GM12878 (cell line): ENCODE measurements around the gene LMF1. TPM values are rescaled to one million over a fixed set of nuclear protein-coding genes. Genes with fewer than 3 reads are reported as not detected.

ENCODE experiments used
- ATAC-seq: fragments of 200-7000 bp; cut with Tn5 transposase; 3 replicates; pipeline ENCODE4 v1.9.1; 2020; ENCODE audit warnings: mild to moderate bottlenecking, moderate library complexity
- BruUV-seq: library from RNA; stranded (reverse); fragments of 400-500 nt; replicated peaks from 2 replicates; lab custom pipeline; 2021; lab: Mats Ljungman, UMichigan
- CTCF ChIA-PET: fragments of 300-600 bp; sonication (Branson Sonifier 250); formaldehyde crosslinking; extraction: SDS; loops from one replicate; lab custom pipeline; 2021; ENCODE audit warnings: inconsistent platforms; lab: Yijun Ruan, JAX
- POLR2A ChIA-PET: fragments of 350-600 bp; formaldehyde crosslinking; extraction: SDS; loops from one replicate; lab custom pipeline; 2021; ENCODE audit warnings: inconsistent platforms; lab: Charles Lee
- RAD21 ChIA-PET: fragments of 300-600 bp; sonication (Branson Sonifier 250); formaldehyde crosslinking; loops from one replicate; lab custom pipeline; 2023; ENCODE audit warnings: antibody characterized with exemption; ENCODE audit not compliant: unreplicated experiment; lab: Charles Lee
- SMC1A ChIA-PET: fragments of 300-600 bp; sonication (Branson Sonifier 250); formaldehyde crosslinking; loops from one replicate; lab custom pipeline; 2023; ENCODE audit not compliant: unreplicated experiment, uncharacterized antibody; lab: Charles Lee
- DNase-seq: peaks from one replicate; pipeline ENCODE4 v3.0.0-alpha.2; 2011; ENCODE audit warnings: low read depth, low spot score
- FAIRE-seq: peaks from 3 replicates; lab custom pipeline; 2011; peaks lifted over from hg19 to GRCh38; lab: Jason Lieb, UNC
- H2AFZ ChIP-seq: 2 replicates; pipeline ENCODE4 v1.6.0; 2011; ENCODE audit warnings: low read depth, low read length, control low read depth; ENCODE audit not compliant: control insufficient read depth
- H3K27ac ChIP-seq: 2 replicates; pipeline ENCODE4 v1.5.1; 2011; ENCODE audit warnings: control low read depth; ENCODE audit not compliant: control insufficient read depth, insufficient read depth
- H3K27me3 ChIP-seq, 2 experiments: replicated peaks in 1 of 2; 2 replicates each; pipeline versions ENCODE4 v1.6.0 to v1.6.1; 2011; ENCODE audit warnings: low read length in 1 of 2; ENCODE audit not compliant: control insufficient read depth in 2 of 2, insufficient read depth in 2 of 2
- H3K36me3 ChIP-seq, 2 experiments: 2 replicates each; pipeline ENCODE4 v1.5.1; 2011; ENCODE audit warnings: low read length in 1 of 2; ENCODE audit not compliant: control insufficient read depth in 2 of 2, insufficient read depth in 2 of 2
- H3K4me1 ChIP-seq: 2 replicates; pipeline ENCODE4 v1.6.1; 2011; ENCODE audit warnings: mild to moderate bottlenecking, low read length, moderate library complexity, mixed read lengths; ENCODE audit not compliant: control insufficient read depth, insufficient read depth
- H3K4me2 ChIP-seq: 2 replicates; pipeline ENCODE4 v1.6.0; 2011; ENCODE audit warnings: control low read depth; ENCODE audit not compliant: control insufficient read depth, insufficient read depth
- H3K4me3 ChIP-seq: fragments of 200-600 bp; sonication (generic); 2 replicates; pipeline ENCODE4 v1.5.1; 2016
- H3K79me2 ChIP-seq: 2 replicates; pipeline ENCODE4 v1.6.0; 2011; ENCODE audit warnings: low read length; ENCODE audit not compliant: control insufficient read depth, insufficient read depth
- H3K9ac ChIP-seq: 2 replicates; pipeline ENCODE4 v1.8.0; 2011; ENCODE audit warnings: low read length, control low read depth, mixed read lengths; ENCODE audit not compliant: control insufficient read depth, insufficient read depth
- H3K9me3 ChIP-seq: replicated peaks from 3 replicates; pipeline ENCODE4 v1.5.1; 2011; ENCODE audit warnings: mild to moderate bottlenecking, low read length; ENCODE audit not compliant: control insufficient read depth, insufficient read depth
- H4K20me1 ChIP-seq: 2 replicates; pipeline ENCODE4 v1.6.0; 2011; ENCODE audit not compliant: control insufficient read depth, insufficient read depth
- E4F1 ChIP-seq: fragments of 450-650 bp; IDR thresholded peaks from 2 replicates; pipeline ENCODE4 v1.6.1; 2018; ENCODE audit warnings: borderline replicate concordance, mild to moderate bottlenecking; ENCODE audit not compliant: partially characterized antibody
- MTA2 ChIP-seq: fragments of 450-650 bp; IDR thresholded peaks from 2 replicates; pipeline ENCODE4 v1.6.1; 2016; ENCODE audit warnings: low read depth, mild to moderate bottlenecking, moderate library complexity
- POLR2AphosphoS2 ChIP-seq: IDR thresholded peaks from 2 replicates; pipeline ENCODE4 v1.6.1; 2011; ENCODE audit warnings: low read depth, mild to moderate bottlenecking, low read length, improper control_type of control experiment, moderate library complexity
- POLR2AphosphoS5 ChIP-seq: IDR thresholded peaks from 2 replicates; pipeline ENCODE4 v1.6.1; 2011; ENCODE audit warnings: mild to moderate bottlenecking, low read length, inconsistent platforms
- RFX5 ChIP-seq: IDR thresholded peaks from 2 replicates; pipeline ENCODE4 v1.6.1; 2011; ENCODE audit warnings: low read depth, low read length, improper control_type of control experiment
- SMAD5 ChIP-seq: IDR thresholded peaks from 2 replicates; pipeline ENCODE4 v1.6.1; 2016; ENCODE audit warnings: antibody characterized with exemption, low read depth
- TARDBP ChIP-seq: IDR thresholded peaks from 2 replicates; pipeline ENCODE4 v1.6.1; 2016; ENCODE audit warnings: borderline replicate concordance
- TCF7 ChIP-seq: IDR thresholded peaks from 2 replicates; pipeline ENCODE4 v1.6.1; 2014; ENCODE audit warnings: antibody characterized with exemption, borderline replicate concordance
- USF2 ChIP-seq: IDR thresholded peaks from 2 replicates; pipeline ENCODE4 v1.6.1; 2011; ENCODE audit warnings: low read depth, low read length, improper control_type of control experiment, borderline replicate concordance
- YBX1 ChIP-seq: fragments of 450-650 bp; IDR thresholded peaks from 2 replicates; pipeline ENCODE4 v1.6.1; 2016; ENCODE audit warnings: antibody characterized with exemption
- WGBS: methylation state at CpG from one replicate; pipeline ENCODE4 v1.1.6; 2016; ENCODE audit warnings: low lambda C conversion rate; ENCODE audit not compliant: insufficient replicate concordance, insufficient coverage; ENCODE audit errors: missing lambda C conversion rate; 5-methylcytosine and 5-hydroxymethylcytosine counted together
- in situ Hi-C: fragments of 300-500 bp; cut with MboI; formaldehyde crosslinking; loops from 9 replicates; pipeline ENCODE4 v1.14.3; 2018; ENCODE audit warnings: mixed read lengths
- intact Hi-C: fragments of 100-400 bp; cut with micrococcal nuclease; formaldehyde crosslinking; loops from one replicate; pipeline ENCODE4 v1.14.2; 2022; ENCODE audit not compliant: unreplicated experiment
- polyA plus RNA-seq, 11 experiments: library from polyadenylated mRNA; depleted of rRNA in 4 of 11; unstranded in 6 of 11; stranded (reverse) in 5 of 11; fragments of >200 nt; fragmentation: Nextera tagmentation in 4 of 11; fragmentation: Illumina TruSeq in 1 of 11; extraction: Ambion mirVana in 4 of 11; extraction: Trizol in 1 of 11; gene quantifications; 1 replicate in 1 of 11; 2 replicates in 10 of 11; pipeline versions ENCODE4 v1.2.1 to v1.2.3, GENCODE V29; 2011 to 2016; ENCODE audit warnings: inconsistent platforms in 2 of 11, missing spikeins in 2 of 11, low read depth in 1 of 11
- total RNA-seq, 4 experiments: library from RNA; depleted of rRNA in 3 of 4; stranded (reverse); fragments of >200 nt in 3 of 4; fragmentation: Illumina TruSeq in 1 of 4; extraction: Trizol in 1 of 4; gene quantifications; 2 replicates each; pipeline versions ENCODE4 v1.2.1 to v1.2.3, GENCODE V29; 2013 to 2021
- TF ChIP-seq, protein P1 (sequence below): IDR thresholded peaks from 2 replicates; pipeline ENCODE4 v1.6.1; 2012; ENCODE audit warnings: mild to moderate bottlenecking, low read depth, low read length
- TF ChIP-seq, protein P2 (sequence below): fragments of 450-650 bp; IDR thresholded peaks from 2 replicates; pipeline ENCODE4 v1.6.1; 2017; ENCODE audit warnings: mild to moderate bottlenecking, moderate library complexity

LMF1 gene
- total and polyA plus RNA-seq, 10 of the 15 experiments (the other 5 are each of a cell fraction or from before 2014, with no cell fraction given): 0.18 to 3.2 (median 1.4) TPM; not detected in 1

- RAD21 ChIA-PET: no interaction called here
- DNase-seq (no peak), ATAC-seq (no peak)
- TF ChIP-seq, protein P1, sequence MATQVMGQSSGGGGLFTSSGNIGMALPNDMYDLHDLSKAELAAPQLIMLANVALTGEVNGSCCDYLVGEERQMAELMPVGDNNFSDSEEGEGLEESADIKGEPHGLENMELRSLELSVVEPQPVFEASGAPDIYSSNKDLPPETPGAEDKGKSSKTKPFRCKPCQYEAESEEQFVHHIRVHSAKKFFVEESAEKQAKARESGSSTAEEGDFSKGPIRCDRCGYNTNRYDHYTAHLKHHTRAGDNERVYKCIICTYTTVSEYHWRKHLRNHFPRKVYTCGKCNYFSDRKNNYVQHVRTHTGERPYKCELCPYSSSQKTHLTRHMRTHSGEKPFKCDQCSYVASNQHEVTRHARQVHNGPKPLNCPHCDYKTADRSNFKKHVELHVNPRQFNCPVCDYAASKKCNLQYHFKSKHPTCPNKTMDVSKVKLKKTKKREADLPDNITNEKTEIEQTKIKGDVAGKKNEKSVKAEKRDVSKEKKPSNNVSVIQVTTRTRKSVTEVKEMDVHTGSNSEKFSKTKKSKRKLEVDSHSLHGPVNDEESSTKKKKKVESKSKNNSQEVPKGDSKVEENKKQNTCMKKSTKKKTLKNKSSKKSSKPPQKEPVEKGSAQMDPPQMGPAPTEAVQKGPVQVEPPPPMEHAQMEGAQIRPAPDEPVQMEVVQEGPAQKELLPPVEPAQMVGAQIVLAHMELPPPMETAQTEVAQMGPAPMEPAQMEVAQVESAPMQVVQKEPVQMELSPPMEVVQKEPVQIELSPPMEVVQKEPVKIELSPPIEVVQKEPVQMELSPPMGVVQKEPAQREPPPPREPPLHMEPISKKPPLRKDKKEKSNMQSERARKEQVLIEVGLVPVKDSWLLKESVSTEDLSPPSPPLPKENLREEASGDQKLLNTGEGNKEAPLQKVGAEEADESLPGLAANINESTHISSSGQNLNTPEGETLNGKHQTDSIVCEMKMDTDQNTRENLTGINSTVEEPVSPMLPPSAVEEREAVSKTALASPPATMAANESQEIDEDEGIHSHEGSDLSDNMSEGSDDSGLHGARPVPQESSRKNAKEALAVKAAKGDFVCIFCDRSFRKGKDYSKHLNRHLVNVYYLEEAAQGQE: no peak
- TF ChIP-seq RFX5: no peak
- no peak for TF ChIP-seq POLR2AphosphoS5
- no peak for TF ChIP-seq MTA2
- TF ChIP-seq TARDBP: no peak
- TF ChIP-seq YBX1: no peak
- TF ChIP-seq POLR2AphosphoS2: no peak
- TF ChIP-seq TCF7: no peak
- TF ChIP-seq, protein P2, sequence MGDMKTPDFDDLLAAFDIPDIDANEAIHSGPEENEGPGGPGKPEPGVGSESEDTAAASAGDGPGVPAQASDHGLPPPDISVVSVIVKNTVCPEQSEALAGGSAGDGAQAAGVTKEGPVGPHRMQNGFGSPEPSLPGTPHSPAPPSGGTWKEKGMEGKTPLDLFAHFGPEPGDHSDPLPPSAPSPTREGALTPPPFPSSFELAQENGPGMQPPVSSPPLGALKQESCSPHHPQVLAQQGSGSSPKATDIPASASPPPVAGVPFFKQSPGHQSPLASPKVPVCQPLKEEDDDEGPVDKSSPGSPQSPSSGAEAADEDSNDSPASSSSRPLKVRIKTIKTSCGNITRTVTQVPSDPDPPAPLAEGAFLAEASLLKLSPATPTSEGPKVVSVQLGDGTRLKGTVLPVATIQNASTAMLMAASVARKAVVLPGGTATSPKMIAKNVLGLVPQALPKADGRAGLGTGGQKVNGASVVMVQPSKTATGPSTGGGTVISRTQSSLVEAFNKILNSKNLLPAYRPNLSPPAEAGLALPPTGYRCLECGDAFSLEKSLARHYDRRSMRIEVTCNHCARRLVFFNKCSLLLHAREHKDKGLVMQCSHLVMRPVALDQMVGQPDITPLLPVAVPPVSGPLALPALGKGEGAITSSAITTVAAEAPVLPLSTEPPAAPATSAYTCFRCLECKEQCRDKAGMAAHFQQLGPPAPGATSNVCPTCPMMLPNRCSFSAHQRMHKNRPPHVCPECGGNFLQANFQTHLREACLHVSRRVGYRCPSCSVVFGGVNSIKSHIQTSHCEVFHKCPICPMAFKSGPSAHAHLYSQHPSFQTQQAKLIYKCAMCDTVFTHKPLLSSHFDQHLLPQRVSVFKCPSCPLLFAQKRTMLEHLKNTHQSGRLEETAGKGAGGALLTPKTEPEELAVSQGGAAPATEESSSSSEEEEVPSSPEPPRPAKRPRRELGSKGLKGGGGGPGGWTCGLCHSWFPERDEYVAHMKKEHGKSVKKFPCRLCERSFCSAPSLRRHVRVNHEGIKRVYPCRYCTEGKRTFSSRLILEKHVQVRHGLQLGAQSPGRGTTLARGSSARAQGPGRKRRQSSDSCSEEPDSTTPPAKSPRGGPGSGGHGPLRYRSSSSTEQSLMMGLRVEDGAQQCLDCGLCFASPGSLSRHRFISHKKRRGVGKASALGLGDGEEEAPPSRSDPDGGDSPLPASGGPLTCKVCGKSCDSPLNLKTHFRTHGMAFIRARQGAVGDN: no peak
- no peak for TF ChIP-seq SMAD5
- TF ChIP-seq E4F1: no peak
- no peak for TF ChIP-seq USF2
Measured at GRCh38 chr16:881219-882097, 89.3 kb downstream of the LMF1 start.

More at GRCh38 chr16:881219-882097, 89.3 kb downstream of the LMF1 start:
- H3K27ac ChIP-seq: no peak overlapping the region
- H4K20me1 ChIP-seq: no peaks in the 10 kb centered on the region
- no peak overlapping the region for H3K9ac ChIP-seq
- BruUV-seq: no TSS peak
- H3K9me3 ChIP-seq: no peaks in the 10 kb centered on the region; the same call in 1 of the 3 replicates
- H3K4me1 ChIP-seq: peaks cover 4% of the 10 kb centered on the region; the same call in 1 of the 2 replicates
- SMC1A ChIA-PET: no interaction called here
- H3K4me2 ChIP-seq: no peak overlapping the region
- in situ Hi-C loops: no loop called here
- FAIRE-seq: no peak
- 46% methylated on average over 21 of the region's 21 CpGs for WGBS
- intact Hi-C loops: no loop called here
- no peaks in the 10 kb centered on the region for H3K36me3 ChIP-seq
- H2AFZ ChIP-seq: no peak overlapping the region
- no peaks in the 10 kb centered on the region for H3K27me3 ChIP-seq
- POLR2A ChIA-PET: no interaction called here
- H3K79me2 ChIP-seq: no peaks in the 10 kb centered on the region
- CTCF ChIA-PET: no interaction called here
- no peak overlapping the region for H3K4me3 ChIP-seq
